Dermis microvascular lymphatic vessel endothelial cell (primary cell): Measurements from ENCODE around the gene NUCB1. TPM values are rescaled to one million over a fixed set of nuclear protein-coding genes. Genes with fewer than 3 reads are reported as not detected.

ENCODE experiments used
- DNase-seq, 2 donors: peaks; one replicate each; pipeline versions ENCODE4 v3.0.0 to v3.0.0-alpha.2; 2010; ENCODE audit warnings: low read depth in 2 of 2
- total RNA-seq: library from RNA; depleted of rRNA; stranded (reverse); fragments of >200 nt; gene quantifications from 2 replicates; pipeline ENCODE4 v1.2.1, GENCODE V29; 2014

Gene NUCB1
- total RNA-seq, 1 donor from 2014 or later: 89.7 TPM

DNA sequence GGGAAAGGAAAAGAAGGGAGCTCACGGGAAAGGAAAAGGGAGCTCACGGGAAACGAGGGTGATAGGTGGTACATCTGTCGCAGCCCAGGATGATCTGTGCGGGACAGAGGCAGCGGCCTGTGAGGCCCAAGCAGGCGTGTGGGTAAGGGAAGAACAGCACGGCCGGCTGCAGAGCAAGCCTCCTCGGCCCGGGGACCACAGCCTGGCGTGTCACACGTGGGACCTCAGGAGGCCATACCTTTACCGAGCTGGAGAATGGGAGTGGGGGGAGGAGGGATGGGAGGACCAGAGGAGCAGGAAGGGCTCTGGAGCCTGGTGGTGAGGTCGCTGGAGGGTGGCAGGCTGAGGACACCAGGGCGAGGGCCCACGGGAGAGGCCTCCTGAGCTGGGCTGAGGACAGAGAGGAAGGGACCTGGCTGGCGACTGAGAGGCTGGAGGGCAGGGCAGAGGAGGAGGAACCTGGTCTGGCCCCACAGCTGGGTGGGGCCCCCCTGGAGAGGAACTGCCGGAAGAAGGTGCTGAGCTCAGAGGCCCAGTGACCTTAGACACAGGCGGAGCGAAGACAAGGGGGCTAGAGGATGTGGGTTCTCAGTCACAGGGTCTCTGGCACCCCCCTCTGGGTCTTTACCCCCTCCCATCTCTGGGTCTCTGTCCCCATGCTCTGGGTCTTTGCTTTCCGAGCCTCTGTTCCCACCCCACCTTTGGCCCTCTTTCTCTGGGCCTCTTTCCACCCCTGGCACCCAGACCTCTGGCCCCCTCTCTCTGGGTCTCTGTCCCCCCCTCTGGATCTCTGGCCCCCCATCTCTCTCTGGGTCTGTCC lies 62.1 kb downstream of the NUCB1 start:
- DNase-seq: no peak

DNA sequence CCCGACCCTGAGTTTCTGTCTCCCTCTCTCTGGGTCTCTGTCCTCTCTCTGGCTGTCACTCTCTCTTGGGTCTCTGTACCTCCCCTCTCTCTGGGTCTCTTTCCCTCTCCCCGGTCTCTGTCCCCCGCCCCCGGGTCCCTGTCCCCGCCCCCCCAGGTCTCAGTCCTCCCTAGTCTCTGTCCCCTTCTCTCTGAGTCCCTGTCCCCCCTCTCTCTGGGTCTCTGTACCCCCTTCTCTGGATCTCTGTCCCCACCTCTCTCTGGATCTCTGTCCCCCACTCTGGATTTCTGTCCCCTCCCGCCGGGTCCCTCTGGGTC lies 62.7 kb downstream of the NUCB1 start:
- DNase-seq: no peak

DNA sequence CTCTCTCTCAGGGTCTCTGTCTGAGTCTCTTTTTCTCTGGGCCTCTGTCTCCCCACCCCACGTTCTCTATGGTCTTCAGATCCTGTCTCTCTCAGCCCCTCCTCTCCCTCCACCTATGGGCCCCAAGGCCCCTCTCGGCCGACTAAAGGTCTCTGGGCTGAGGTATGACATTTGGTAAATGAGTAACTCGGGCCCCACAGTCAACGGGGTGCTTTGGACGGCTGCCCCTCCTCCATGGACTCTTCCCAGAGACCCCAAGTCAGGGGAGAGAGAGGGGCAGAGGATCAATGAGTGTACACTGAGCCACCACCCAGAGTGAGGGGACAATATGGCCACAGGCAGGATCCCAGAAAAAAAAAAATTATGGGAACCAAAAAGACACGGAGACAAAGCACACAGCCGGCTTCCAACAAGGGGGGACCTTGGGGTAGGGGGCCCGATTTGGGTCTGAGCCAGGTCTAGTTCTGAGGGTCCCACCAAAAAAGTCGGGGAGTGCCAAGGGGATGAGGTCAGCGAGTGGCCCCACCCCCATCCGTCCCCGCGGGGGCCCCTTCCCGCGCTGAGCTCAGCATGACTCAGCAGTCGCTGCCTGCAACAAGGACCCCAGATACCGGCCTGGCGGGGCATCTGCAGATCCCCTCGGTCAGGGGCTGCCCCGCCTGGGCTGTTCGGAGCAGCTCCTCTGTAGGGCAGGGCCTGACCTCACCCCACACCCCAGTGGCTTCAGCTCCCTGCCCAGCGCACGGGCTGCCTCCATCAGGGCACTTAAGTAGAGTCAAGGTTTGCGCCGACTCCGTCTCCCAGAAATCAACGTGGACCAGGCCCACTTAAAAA lies 63.5 kb downstream of the NUCB1 start:
- peak in 1 of 2 donors; percentile 70 for DNase-seq

DNA sequence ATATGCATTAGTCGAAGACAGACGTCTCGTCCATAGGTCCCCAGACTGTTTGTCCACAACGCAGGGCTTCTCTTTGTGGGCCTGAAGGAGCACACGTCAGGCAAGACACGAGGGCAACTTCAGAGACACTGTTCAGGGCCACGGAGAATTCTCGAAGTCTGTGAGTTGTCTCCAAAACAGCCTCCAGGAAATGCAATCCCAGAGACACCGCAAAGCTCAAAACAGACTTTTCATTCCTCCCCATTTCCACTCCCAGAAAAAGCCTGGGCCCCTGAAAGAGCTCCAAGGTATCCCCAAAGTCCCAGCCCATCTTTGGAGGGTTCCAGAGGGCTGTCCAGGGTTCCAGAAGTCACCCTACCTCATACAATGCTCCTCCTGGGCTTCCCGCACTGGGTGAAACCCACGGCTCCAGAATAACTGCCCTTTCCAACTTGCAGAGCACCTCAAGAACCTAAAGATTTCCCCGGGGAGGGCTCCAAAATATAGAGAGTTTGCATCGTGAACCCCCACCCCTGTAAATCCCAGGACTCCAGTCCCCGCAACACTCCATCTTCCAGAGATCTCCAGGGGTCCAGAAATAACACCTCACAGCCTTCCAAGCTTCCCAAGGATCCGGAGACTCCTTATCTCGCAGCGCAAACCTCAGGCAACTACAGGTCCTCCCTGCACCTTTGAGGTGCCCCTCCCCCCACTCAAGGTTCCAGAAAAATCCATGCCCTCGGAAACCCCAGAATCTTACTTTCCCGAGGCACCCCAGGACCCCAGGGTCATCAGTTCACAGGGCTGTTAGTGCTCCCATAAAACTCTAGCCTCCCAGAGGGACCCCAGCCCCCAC lies 64.3 kb downstream of the NUCB1 start:
- peak in 1 of 2 donors; percentile 33 for DNase-seq

DNA sequence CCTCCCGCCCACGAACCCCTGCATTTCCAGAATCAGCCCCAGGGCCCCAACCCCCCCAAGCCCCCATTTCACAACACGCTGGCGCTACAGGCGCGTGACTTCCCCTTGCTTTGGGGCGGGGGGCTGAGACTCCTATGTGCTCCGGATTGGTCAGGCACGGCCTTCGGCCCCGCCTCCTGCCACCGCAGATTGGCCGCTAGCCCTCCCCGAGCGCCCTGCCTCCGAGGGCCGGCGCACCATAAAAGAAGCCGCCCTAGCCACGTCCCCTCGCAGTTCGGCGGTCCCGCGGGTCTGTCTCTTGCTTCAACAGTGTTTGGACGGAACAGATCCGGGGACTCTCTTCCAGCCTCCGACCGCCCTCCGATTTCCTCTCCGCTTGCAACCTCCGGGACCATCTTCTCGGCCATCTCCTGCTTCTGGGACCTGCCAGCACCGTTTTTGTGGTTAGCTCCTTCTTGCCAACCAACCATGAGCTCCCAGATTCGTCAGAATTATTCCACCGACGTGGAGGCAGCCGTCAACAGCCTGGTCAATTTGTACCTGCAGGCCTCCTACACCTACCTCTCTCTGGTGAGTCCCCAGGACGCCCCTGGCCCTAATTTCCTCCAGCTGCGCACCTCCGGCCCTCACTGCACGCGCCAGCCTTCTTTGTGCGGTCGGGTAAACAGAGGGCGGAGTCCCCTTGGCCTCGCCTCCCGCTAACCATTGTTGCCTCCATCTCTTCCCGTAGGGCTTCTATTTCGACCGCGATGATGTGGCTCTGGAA lies 65.1 kb downstream of the NUCB1 start, which contains the start of gene FTL:
Gene FTL, plus strand, starts transcription at position 270 of the 766 bp plus-strand sequence. Its CDS starts 199 bp downstream, at position 469.
- DNase-seq: peak; percentile 93 to 97

DNA sequence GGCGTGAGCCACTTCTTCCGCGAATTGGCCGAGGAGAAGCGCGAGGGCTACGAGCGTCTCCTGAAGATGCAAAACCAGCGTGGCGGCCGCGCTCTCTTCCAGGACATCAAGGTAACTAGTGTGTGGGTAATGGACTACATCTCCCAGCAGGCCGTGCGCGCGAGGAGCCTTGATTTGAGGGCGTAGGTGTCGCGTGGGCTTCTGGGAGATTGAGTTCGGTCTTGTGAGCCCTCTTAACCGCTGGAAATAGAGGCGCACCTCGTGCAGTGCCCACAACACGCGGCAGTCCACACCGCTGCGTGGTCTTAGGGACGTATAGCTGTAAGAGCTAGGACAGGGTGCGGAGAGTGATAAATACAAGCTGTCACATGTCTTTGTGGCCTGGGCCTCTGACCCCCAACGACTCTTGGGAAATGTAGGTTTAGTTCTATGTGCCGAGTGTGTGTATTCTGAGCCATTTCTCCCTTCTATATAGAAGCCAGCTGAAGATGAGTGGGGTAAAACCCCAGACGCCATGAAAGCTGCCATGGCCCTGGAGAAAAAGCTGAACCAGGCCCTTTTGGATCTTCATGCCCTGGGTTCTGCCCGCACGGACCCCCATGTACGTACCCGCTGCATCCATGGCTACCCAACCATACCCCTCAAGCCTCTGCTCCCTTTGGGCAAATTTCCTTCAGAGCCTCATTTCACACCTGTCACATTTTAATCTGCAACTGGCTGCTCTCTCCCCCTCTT lies 65.9 kb downstream of the NUCB1 start:
- DNase-seq: peak; percentile 63 to 83

DNA sequence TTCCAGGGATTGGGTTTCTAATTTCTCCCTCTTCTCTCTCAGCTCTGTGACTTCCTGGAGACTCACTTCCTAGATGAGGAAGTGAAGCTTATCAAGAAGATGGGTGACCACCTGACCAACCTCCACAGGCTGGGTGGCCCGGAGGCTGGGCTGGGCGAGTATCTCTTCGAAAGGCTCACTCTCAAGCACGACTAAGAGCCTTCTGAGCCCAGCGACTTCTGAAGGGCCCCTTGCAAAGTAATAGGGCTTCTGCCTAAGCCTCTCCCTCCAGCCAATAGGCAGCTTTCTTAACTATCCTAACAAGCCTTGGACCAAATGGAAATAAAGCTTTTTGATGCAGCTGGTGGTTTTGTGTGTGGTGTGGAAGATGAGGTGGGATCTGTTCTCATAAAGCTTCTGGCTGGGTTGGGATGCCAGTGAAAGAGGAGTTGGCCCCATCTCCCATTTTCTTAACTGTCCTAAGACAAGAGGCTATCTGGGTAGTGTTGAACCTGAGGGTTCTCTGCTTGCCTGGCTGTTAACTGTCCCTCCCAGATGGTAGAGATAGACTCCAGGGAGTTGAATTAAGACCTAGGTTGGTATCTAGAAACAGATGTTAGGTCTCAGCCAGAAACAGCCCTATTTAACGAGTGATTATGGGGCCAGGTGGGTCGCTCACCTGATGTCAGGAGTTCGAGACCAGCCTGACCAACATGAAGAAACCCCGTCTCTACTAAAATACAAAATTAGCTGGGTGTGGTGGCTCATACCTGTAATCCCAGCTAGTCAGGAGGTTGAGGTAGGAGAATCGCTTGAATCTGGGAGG lies 66.6 kb downstream of the NUCB1 start:
- DNase-seq: no peak

DNA sequence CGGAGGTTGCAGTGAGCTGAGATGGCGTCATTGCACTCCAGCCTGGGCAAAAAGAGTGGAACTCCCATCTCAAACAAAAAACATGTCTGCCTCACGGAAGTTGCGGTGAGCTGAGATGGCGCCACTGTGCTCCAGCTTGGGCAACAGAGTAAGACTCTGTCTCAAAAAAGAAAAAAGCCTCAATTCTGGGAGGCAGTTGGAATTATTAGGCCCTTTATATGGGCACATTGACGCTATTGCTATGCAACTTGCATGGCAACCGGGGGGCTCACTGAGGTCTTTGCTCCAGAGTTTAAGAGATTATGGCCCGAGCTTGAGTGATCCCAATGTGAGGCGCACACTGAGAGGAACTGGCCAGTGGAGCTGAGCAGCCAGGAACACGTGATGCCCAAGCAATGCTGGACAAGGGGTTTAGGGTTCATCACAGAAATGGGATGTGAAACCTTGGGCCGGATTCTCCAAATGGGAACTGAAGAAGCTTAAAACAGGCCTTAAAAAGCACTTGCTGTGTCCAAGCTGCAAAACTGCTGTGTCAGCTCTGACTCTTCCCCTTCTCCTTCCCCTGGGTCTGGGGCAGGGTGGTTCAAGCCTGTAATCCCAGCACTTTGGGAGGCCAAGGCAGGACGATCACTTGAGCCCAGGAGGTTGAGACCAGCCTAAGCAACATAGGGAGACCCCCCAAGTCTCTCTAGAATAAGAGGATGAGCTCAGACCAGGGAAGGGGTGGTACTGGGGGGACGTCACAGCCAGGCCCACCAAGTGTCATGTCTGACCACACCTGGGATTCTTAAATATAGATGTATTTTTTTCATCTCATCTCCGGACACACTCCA lies 67.5 kb downstream of the NUCB1 start:
- DNase-seq: no peak

DNA sequence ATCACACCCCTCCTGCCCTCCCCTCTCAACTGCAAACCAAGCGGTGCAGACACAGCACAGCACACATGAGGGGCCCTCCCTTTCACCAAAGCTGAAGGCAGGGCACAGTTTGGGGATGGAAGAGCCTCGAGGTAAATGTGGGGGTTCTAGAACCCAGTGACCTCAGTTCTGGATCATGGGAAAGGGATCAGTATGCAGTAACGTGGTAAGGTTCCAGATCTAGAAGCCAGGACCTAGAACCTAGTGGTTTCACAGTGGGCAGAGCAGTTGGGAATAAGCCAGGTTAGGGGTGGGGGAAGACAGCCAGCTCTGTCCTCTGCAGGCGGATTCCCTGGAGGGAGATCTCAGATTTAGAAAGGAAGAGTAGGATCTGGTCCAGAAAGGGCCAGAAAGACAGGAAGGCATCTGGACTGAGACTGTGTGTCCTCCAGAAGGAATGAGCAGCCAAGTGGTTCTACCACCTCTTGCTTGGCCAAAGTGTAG lies 68.1 kb downstream of the NUCB1 start:
- no peak for DNase-seq

DNA sequence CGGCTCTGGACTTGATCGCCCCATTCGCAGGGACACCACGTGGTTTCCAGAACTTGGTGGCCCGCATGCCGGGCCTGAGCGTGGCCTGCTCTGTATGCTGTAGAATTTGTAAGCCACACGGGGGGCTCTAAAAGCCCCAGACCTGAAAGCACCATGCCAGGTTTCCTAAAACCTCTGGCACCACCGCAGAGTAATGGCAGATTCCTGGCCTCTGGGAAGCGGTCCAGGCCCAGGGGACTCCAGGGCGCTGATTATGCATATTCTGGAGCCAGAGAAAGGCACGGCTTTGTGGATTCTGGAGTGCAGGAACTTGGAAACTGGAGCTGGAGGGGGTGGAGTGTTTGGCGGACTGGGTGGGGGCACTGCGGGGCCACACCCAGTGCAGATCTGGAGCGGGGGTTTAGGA lies 68.7 kb downstream of the NUCB1 start:
- DNase-seq: no peak

DNA sequence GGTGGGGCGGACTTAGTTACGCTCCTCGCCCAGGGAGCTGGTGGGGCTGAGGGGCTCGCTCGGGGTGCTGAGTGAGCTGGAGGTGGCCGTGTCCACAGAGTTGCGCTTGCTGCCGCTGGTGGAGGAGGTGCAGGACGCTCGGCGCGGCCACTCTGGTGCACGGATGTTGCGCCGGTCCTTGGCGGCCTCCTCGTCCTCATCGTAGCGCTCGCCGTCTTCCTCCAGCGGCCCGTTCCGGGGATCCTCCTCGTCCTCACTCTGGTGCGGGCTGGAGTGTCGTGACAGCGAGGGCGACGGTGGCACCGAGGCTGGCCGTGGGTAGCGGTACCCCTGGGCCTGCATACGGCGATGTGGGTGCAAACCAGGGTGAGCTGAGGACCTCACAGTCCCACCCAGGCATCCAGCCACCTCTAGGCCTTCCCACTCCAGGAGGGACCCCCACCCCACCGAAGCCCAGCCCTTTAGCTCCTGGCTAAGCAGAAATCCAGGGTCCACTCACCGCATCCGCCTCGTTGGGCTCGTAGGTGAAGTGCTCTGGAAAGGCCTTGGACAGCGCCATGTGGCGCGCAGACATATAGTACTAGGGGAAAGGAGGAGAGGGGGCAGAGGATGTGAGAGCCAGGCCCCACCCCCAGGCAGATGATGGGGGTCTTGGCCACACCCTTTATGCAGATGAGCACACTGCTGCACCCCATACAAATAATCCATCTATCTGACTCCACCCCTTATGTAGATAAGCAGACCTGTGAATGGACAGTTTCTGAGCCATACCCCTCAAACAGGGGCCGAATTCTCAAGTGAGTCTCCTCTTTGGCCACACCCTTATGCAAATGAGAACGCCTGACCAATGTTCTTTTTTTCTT lies 69.4 kb downstream of the NUCB1 start:
- DNase-seq: peak in 1 of 2 donors; percentile 48

DNA sequence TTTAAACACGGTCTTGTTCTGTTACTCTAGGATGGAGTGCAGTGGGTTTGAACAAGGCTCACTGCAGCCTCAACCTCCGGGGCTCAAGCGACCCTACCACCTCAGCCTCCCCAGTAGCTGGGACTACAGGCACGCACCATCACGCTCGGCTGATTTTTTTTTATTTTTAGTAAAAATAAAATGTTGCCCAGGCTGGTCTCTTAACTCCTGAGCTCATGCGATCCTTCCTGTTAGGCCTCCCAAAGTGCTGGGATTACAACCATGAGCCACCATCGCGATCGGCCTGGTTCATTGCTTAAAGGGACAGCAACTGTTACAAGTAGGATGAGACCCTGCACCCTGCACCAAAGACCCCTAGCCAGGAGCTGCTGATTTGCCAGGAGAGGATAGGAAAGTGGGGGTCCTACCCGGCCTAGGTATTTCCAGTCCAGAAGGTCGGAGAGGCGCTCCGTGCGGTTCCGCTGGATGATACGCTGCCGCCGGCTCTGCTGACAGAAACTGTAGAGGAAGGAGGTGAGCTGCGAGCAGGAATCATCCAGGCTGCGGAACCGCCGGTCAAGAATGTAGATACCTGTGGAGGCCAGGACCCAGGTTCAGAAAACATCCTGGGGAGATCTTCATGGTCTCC lies 70.1 kb downstream of the NUCB1 start:
- DNase-seq: no peak

DNA sequence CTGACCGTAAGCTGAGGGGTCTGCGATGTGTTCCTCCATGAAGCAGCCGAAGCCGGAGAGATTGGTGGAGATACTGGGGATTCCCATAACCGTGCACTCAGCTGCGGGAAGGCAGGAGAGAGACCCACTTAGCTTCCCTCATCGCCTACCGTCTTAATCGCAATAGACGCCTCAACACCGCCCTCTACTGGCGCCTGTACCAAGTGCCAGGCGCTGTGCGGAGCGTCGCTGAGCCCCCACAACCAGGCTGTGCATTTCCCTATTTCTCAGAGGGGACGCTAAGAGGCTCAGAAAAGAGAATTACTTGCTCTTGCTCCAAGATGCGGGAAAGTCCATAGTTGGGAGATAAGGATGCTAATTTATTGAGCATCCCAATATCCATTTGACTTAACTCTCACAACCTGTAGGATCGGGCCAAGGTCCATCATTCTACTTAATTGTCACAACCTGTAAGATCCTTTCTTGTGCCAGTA lies 70.8 kb downstream of the NUCB1 start:
- peak; percentile 51 to 86 for DNase-seq
